ENCODE measurements around the gene DEFB128.
"Not testable (repeated sequence)": the region's sequence is repeated elsewhere in the genome, so short reads cannot be mapped to it uniquely, and the experiment has no call there.

Gene DEFB128

DNA sequence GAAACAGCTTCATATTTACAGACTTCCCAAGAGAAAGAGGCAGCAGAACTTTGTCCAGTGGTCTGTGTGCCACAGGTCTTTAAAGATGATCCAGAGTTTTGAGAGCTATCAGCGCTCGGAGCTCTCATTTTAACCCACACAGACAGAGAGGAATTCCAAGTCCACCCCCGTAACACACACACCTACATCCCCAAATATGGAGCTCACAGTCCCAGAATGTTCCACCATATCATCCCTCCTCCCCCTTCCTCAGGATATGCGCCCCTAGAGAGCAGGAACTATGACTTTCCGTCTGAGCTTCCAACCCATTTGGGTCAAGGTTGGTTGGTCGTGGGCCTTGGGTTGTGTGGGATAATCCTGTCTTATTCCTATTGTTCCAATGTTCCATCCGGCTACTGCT is at the start of gene DEFB128:
TSS of gene DEFB128 (minus strand) at position 101 of the 400 bp plus-strand sequence. CDS start at position 13, 88 bp downstream.
- no peak for DNase-seq

DNA sequence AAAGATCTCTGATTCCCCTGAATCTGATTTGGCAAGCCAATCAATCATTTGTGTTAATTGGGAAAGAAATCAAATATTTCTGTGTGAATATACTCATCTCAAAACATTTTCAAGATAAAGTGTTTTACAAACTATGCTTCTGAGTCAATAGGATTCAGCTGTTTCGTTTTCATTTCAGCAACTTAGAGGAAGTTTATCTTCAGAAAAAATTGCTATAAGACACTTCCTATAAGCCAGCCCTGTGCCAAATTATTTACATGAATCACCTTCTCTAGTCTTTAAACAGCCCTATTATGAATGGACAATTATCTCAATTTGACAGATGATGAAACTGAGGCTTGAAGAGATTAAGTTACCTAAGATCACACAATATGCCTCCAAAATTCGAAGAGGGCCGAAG is 48.4 kb upstream of the DEFB128 start:
- DNase-seq: no peak

DNA sequence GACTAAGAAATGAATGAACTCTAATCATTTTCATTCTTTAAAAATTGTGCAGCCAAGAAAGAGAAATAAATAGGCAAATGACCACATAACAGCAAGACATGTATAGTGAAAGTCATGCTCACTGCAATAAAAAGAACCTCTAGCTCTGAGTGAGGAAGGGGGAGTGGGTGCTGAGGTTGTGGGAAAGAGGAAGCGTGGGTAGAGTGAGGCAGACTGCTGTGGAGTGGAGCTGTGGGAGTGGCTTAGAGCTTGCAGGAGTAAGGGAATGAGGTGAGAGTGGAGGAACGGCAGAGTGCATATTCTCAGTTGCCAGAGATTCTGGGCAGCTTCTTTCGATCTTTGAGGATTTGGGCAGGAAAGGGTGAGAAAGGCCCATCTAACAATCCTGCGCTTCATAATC is 48.0 kb upstream of the DEFB128 start:
- peak in 1 of 4 experiments; percentile 3 for DNase-seq

DNA sequence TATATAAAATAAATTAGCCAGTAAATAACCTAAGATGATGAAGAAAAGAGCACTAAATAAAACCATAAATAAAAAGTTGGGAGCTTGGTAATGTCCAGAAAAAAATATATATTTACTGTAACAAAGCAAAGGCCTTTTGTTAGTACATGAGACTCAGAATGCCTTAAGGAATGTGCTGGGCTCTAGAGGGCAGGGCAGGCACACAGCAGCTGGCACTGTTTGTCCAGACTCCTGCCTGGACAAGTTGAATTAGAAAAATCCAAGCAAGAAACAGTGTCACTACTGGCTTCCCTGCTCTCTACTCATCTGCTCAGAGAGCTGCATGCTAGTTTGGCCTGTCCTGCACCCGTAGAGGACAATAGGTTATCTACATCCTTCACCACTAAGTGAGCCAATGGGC is 46.4 kb upstream of the DEFB128 start:
- DNase-seq: no peak

DNA sequence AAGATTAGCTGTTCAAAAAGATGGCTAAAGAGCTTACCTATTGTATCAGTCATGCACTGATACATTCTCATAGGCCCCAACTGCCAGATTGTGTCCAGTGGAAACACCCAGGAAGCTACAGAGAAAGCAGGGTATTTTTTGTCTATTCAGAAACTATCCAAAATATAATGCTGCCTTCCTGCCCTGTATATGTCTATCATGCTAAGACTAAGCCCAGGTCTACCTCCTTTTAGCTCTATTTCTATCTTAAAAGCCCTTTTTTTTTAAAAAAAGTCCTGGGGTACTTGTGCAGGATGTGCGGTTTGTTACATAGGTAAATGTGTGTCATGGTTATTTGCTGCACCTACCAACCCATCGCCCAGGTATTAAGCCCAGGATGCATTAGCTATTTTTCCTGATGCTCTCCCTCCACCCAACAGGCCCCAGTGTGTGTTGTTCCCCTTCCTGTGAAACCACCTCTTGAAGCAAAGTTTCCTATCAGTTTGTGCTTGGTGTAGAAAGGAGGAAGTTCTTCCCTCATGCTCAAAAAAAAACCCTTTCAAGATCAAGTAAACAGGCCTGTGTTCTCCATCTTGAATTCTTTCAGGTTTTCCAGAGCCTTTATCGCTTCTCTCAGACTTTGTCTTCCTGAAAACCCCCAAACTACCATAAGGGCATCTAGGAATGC is 38.1 kb upstream of the DEFB128 start:
- DNase-seq: no peak

DNA sequence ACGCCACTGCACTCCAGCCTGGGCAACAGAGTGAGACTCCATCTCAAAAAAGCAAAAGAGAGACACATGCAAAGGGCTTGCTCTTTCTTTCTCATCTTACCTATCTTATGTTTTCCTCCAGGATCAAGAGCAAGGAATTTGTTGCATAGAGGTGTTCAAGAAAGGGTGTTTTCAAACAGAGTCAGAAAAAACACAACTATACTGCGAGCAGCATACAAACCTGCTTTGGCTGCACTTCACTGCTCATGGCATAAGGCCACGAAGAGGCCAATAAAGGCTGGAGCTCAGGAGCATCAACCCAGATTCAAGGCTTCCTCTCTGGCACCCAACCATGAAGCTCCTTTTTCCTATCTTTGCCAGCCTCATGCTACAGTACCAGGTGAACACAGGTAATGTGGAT is 37.4 kb upstream of the DEFB128 start, which contains the start of gene DEFB129:
TSS of gene DEFB129 (plus strand) at position 301 of the 400 bp plus-strand sequence. CDS start at position 332, 31 bp downstream.
- no peak for DNase-seq

DNA sequence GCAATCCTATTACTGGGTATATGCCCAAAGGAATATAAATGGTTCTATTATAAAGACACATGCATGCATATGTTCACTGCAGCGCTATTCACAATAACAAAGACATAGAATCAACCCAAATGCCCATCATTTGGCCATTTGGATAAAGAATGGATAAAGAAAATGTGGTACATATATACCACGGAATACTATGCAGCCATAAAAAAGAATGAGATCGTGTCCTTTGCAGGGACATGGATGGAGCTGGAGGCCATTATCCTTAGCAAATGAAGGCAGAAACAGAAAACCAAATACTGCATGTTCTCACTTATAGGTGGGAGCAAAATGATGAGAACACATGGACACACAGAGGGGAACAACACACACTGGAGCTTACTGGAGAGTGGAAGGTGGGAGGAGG is 36.4 kb upstream of the DEFB128 start:
- not testable (repeated sequence) for DNase-seq

DNA sequence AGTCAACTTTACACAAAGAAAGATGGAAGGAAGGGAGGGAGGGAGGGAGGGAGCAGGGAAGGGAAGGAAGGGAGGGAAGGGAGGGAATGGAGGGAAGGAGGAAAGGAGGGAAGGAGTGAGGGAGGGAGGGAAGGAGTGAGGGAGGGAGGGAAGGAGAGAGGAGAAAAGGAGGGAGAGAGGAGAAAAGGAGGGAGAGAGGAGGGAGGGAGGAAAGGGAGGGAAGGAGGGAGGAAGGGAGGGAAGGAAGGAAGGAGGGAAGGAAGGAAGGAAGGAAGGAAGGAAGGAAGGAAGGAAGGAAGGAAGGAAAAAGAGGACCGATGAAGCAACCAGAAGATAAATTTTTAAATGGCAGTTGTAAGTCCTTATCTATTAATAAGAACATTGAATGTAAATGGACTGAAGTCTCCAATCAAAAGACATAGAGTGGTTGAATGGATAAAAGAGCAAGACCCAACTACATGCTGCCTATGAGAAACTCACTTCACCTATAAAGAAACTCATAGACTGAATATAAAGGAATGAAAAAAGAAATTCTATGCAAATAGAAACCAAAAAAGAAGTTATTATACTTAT is 31.8 kb upstream of the DEFB128 start:
- DNase-seq: no peak

DNA sequence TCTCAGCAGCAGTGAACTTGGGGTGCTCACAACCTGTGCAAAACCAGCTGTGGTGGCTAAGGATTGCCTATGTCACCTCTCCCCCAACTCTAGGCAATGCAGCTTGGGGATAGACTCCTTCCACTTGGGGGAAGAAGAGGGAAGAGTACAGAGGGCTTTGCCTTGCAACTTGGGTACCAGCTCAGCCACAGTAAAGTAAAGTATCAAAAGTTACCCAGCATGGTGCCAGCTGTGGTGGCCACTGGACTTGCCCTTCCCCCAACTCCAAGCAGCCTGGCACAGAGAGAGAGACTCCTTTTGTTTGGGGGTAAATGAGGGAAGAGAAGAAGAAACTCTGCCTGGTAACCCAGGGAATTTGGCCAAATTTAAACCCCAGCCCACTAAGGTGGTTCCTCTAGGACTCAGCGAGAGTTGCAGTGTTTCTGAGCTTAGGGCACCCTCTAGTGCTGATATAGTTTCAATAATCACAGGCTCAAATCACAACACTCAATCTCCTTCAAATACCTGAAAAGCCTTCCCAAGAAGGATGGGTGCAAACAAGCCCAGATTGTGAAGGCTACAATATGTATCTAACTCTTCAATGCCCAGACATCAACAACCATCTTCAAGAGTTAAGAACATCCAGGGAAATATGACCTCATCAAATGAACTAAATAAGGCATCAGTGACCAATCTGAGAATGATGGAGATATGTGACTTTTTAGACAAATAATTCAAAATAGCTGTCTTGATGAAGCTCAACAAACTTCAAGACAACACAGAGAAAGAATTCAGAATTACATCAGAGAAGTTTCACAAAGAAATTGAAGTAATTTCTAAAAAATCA is 30.0 kb upstream of the DEFB128 start:
- no peak for DNase-seq

DNA sequence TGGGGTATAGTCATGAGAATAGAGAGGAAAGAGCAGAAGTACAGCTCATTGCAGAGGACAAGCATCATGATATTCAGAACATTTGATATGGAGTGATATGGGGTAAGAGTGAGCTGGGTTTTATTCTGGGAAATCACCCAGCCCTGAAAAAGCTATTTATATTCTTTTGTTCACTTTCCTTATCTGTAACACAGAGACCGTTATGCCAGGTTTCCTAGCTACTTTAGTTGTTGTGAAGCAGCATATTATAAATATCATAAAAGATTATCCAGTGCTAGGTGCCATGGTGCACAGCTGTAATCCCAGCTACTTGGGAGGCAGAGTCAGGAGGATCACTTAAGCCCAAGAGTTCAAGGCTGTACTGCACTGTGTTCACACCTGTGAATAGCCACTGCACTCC is 27.8 kb upstream of the DEFB128 start:
- no peak for DNase-seq

DNA sequence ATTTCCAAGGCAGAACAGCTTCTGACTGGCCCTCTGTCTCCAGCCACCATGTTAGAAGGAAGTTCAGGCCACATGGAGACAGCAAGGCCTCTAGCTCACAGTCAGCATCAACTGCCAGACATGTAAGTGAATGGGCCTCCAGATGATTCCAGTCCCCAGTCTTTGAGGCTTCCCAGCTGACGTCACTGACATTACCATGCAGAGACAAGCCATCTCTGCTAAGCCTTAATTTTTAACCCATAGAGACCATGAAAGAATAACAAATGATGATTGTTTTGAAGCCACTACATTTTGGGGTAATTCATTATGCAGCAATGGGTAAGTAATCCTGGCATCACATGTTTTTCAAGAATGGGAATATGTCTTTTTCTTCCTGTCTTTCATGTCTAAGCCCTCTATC is 26.3 kb upstream of the DEFB128 start:
- DNase-seq: no peak

DNA sequence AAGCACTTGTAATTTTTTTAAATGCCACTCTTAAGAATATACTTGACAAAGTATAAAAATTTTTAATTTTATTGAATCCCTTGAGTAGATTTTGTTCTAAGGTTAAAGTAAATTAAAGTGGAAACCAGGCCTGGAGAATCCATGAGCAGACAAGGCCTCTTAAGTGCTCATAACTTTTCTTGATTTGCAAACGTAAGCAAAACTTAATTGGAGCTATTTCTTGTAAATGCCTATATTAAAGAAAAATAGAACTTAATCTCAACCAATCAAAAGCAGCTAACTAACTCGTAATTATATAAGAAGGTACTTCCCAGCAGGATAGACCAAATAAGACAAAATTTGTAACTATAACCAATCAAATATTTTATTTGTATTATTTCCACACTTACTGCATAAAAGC is 24.9 kb upstream of the DEFB128 start:
- DNase-seq: no peak

DNA sequence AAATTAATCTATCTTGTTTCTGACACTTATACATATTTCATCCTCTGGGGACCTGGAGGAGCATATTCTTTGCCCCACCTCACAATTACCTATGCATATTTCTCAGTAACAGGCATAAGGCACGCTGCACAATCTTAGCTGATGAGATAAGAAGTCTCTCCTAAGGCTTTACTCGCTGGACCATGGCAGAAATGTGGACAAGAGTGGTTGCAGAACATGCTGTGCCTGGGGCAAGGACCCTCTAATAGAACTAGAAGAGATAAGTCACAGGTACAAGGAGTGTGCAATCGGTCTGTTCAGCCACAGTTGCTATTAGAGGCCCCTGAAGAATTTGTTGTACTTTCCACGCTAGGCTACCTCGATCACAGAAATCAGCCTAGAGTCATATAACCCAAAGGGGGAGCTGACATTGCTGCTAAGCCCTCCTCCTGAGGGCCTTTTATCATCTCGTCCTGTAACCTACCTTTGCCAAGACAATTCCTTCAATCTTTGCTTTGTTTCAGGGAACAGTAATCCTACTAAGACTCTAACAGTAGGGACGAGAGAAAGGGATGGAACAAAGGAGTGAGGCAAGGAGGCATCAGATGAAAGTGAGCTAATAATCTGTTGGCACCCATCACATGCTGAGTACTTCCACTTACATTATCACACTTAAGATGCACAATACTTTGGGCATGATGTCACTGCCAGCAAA is 21.4 kb upstream of the DEFB128 start:
- DNase-seq: no peak

DNA sequence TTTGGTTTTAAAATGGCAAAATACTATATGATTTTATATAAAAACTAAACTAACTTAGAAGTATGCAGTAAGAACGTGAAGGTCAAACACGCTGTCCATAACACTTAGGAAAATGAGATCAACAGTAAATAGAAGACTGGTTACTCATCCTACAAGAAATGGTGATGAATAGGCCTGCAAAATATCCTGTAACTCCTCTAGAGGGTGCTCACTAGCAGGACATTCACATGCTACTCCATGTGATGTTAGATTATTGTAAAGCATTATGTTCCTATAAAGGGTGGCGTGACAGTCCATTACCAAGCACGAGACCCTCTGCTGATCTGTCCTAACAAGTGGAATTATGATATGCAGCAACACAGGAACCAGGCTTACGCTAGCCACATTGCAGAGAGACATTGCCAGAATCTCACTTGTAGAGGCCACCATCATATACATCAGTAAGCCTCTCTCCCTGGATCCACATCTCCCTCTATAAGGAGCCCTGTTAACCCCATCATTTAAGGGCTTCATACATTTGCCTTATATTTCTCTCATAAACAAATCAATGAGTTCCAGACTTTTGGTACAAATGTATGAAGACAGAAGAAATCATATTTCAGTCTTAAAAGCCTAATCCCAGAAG is 19.5 kb upstream of the DEFB128 start:
- DNase-seq: no peak

DNA sequence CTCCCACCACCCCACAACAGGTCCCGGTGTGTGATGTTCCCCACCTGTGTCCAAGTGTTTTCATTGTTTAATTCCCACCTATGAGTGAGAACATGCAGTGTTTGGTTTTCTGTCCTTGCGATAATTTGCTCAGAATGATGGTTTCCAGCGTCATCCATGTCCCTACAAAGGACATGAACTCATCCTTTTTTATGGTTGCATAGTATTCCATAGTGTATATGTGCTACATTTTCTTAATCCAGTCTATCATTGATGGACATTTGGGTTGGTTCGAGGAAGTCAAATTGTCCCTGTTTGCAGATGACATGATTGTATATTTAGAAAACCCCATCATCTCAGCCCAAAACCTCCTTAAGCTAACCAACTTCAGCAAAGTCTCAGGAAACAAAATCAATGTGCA is 14.1 kb upstream of the DEFB128 start:
- not testable (repeated sequence) for DNase-seq

DNA sequence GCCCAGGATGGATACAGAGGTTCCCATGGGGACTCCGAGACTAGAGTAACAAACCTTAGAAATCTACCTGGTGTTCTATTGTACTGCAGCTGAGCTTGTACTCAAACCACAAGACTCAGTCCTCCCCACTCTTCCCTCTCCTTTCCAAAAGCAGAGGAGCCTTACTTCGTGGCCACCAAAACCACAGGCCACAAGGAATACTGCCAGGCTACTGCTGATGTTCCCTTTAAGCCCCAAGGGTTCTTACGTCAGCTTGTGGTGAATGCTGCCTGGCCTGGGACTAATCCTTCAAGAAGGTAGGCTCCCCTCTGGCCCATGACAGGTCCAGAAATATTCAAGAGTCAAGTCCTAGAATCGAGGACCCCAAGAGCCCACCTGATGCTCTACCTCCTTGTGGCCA is 10.5 kb upstream of the DEFB128 start:
- no peak for DNase-seq

DNA sequence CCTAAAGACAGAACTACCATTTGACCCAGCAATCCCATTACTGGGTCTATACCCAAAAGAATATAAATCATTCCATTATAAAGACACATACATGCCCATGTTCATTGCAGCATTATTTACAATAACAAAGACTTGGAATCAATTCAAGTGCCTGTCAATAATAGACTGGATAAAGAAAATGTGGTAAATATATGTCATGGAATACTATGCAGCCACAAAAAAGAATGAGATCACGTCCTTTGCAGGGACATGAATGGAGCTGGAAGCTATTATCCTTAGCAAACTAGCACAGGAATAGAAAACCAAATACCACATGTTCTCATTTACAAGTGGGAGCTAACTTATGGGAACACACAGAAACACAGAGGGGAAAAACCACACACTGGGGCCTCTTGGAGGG is 8.7 kb upstream of the DEFB128 start:
- DNase-seq: no peak

DNA sequence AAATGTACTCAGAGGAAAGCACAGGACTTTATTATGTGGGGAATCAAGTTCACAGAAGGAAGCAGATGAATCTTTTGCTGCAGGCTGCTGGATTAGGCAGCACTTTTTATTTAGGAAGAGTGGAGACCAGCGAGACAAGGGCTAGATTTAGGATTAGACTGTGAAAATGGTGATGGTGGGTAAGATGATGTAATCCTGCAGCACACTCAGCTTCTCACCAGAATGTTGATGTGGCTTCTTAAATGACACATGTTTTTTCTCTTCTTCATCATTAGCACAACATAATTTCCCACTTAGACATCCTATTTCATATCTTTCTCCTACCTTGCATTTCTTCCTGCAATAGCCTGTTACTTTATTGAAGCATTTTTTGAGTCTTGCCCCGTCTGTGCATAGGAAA is 1.8 kb downstream of the DEFB128 start:
- DNase-seq: no peak

DNA sequence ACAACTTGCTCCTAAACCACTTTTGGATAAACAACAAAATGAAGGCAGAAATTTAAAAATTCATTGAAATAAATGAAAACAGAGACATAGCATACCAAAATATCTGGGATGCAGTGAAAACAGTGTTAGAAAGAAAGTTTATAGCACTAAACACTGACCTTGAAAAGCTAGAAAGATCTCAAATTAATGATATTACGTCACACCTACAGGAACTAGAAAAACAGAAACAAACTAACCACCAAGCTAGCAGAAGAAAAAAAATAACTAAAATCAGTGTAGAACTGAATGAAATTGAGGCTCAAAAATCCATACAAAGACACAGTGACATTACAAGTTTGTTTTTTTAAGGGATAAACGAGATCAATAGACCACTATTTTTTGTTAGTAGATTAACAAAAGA is 5.2 kb downstream of the DEFB128 start:
- DNase-seq: no peak

DNA sequence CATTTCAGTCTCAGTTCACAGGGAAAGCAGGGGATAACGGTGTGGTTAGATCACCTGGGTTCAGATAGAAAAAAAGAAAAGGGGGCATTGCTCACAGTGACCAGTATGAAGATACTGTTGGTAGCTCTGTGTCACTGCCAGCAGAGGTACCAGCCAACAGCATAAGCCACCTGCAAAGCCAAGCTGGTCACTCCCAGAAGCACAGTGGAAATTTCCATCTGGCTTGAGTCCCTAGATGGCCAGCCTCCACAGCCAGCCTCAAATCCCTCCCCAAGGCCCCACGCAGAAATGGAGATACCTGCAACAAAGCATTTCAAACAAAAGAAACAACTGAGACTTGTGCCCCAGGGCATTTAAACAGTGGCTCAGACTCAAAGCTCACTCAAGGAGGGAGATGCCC is 20.6 kb downstream of the DEFB128 start:
- DNase-seq: no peak

DNA sequence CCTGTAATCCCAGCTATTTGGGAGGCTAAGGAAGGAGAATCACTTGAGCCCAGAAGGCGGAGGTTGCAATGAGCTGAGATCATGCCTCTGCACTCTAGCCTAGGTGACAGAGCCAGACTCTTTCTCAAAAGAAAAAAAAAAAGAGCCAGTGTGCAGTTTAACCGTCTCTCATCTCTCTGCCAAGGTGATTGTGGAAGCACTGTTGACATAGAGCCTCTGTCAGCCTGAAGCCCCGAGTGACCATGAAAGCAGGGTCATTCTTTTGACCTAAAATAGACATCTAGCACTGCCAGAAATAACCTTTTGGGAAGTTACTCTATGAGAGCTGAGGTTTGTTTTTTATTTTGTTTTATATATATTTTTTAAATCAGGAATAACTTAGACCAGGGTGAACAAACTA is 24.9 kb downstream of the DEFB128 start:
- no peak for DNase-seq

DNA sequence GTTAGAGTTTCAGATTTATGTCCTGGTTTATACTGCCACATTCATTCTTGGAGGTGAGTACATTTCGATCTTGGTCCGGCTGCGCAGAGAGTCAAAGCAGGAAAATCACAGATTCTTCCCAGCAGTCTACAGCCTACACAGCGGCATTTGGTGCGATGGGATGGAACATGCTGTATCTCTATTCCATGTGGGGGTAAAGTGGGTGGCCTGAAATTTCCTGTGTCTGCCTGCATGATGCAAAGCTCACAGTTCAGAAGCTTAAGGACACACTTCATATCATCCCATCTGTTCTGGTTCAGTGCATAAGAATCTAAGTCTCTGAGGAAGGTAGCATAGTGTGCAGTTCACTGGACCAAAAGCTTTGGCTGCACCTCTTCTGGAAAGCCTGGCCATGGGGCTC is 32.4 kb downstream of the DEFB128 start, which contains the start of gene DEFB127:
TSS of gene DEFB127 (plus strand) at position 301 of the 400 bp plus-strand sequence. CDS start at position 392, 91 bp downstream.
- DNase-seq: no peak

DNA sequence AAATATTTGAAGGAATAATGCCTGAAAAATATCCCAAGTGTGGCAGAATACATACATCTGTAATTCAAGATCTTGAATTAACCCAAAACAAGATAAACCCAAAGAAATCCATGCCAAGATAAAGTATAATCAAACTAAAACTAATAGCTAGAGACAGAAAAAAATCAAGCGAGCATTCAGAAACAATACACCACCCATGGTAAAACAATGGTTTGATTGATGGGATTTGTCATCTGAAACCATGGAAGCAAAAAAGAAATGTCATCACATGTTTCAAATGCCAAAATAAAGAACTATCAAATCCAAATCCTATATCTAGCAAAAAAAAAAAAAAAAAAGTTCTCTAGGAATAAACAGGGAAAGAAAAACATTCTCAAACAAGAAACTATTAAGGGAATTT is 37.4 kb downstream of the DEFB128 start:
- DNase-seq: no peak
